ENCODE results near the gene KRTAP3-3.

Gene KRTAP3-3

DNA sequence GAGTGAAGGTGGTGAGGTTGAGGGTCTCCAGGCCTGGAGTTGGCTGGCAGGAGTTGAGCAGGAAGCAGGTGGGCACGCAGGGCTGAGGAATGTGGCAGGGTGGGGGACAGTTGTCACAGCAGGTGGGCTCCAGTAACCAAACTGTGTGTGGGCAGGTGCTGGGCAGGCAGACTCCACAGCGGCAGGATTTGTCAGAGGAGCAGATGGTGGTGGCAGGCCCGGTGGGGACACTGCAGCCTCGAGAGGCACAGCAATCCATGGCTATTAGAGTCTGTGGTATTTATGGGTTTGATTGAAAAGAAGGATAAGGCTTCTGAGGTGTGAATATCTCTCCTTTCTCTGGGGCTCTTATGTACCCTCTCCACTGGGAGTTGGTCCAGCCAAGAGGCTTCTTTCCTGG, at the start of gene KRTAP3-3:
TSS of gene KRTAP3-3 (minus strand) at position 326 of the 400 bp plus-strand sequence. CDS start at position 259, 67 bp downstream.
- peak; percentile 25 for DNase-seq

DNA sequence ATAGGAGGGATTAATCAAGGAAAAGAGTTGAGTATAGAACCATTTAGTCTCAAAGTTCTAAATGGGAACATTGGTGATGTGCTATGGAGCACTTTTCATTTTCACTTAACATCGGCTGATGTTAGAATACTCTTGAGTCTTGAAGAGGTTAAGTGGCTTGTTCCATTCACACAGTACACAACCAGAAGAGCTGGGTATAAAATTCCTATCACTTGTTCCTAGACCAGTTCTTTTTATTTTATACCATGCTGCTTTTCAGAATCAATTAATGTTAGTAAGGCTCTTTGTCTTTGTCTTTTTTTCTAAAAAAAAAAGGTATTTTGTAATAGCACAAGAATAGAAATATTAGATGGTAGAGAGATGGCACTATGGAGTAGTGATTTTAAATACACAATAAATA, 49.0 kb upstream of the KRTAP3-3 start:
- DNase-seq, result no peak

DNA sequence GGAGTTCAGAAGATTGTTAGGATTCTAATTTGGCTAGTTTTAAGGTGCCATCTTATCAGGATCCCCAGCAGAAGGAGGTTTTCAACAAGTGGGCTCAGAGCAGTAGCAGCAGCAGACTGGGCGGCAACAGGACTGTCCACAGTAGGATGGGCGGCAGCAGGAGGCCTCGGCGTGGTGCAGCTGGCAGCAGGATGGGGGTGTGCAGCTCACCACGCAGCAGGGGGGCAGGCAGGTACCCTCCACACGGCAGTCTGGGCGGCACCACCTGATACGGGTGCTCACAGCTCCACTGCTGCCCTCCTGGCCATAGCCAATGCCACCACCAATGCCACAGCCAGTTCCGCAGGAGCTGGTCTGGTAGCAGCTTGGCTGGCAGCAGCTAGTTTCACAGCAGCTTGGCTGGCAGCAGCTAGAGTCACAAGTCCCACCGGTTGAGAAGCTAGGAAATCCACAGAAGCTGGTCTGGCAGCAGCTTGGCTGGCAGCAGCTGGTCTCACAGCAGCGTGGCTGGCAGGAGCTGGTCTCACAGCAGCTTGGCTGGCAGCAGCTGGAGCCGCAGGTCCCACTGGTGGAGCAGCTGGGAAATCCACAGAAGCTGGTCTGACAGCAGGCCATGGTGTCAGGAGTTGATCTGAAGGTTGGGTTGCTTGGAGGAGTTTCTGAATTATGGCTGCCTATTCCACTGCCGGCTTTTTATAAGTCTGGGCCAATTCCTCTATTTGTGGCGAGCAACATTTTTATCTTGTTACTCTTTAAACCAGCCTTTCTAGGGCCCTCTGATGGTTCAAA, 47.0 kb upstream of the KRTAP3-3 start, which contains the start of gene KRTAP1-1:
TSS of gene KRTAP1-1 (minus strand) at position 668 of the 789 bp plus-strand sequence. CDS start at position 615, 53 bp downstream.
- peak; percentile 73 for DNase-seq

DNA sequence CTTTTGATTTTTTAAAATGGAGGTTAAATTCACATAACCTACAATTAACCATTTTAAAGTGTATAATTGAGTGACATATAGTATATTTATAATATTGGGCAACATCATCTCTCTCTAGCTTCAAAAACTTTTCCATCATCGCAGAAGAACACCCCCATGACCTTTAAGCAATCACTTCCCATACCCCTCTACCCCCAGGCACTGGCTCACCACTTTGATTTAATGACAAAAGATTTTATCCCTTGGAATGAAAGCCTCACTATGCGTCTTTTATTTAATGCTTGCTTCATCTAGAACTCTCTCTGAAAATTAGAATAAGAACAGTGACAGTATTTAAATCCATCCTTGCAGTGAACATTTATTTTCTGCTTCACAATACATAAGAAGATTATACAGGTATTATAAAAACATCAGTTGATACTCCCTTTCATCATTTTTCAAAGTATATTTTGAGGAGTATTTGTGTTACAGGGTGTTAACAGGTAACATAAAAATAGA, 43.9 kb upstream of the KRTAP3-3 start:
- no peak for DNase-seq

- DNase-seq, result peak; percentile 56
These were observed 40.5 kb upstream of the KRTAP3-3 start, which contains the start of gene KRTAP1-3 for GRCh38 chr17:41034346-41034935. Gene KRTAP1-3, minus strand, starts transcription at chr17:41034874. Its CDS starts 53 bp downstream, at chr17:41034821.

DNA sequence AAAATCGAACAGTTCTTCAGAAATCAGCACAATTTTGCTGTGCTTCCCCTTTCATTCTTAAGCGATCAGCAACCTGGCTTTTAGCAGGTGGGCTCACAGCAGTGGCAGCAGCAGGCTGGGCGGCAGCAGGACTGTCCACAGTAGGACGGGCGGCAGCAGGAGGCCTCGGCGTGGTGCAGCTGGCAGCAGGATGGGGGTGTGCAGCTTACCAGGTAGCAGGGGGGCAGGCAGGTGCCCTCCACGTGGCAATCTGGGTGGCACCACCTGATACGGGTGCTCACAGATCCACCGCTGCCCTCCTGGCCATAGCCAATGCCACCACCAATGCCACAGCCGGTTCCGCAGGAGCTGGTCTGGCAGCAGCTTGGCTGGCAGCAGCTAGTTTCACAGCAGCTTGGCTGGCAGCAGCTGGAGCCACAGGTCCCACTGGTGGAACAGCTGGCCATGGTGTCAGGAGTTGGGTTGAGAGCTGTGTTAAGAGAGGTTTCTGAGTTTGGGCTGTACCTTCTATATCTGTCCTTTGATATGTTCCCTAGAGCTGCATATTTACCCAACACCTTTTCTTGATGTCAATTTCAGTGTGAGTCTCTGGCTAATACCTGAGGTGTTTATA, 35.8 kb upstream of the KRTAP3-3 start, which contains the start of gene KRTAP1-4:
TSS of gene KRTAP1-4 (minus strand) at position 563 of the 613 bp plus-strand sequence. CDS start at position 446, 117 bp downstream.
- no peak for DNase-seq

DNA sequence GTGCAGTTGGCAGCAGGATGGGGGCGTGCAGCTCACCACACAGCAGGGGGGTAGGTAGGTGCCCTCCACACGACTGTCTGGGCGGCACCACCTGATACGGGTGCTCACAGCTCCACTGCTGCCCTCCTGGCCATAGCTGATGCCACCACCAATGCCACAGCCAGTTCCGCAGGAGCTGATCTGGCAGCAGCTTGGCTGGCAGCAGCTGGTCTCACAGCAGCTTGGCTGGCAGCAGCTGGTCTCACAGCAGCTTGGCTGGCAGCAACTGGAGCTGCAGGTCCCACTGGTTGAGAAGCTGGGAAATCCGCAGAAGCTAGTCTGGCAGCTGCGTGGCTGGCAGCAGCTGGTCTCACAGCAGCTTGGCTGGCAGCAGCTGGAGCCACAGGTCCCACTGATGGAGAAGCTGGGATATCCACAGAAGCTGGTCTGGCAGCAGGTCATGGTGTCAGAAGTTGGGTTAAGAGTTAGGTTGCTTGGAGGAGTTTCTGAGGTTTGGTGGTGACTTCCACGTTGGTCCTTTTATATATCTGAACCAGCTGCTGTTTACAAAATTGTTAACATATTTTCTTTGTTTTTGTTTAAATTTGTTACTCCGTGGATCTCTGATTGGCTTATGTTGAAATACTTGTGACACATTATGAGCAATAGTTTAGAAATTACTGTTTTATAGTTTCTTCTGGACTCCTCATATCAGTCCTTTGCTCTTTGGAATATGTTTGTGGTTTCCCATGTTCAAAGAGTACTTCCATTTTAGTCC, 32.9 kb upstream of the KRTAP3-3 start, which contains the start of gene KRTAP1-5:
TSS of gene KRTAP1-5 (minus strand) at position 494 of the 757 bp plus-strand sequence. CDS start at position 441, 53 bp downstream.
- peak; percentile 57 for DNase-seq

DNA sequence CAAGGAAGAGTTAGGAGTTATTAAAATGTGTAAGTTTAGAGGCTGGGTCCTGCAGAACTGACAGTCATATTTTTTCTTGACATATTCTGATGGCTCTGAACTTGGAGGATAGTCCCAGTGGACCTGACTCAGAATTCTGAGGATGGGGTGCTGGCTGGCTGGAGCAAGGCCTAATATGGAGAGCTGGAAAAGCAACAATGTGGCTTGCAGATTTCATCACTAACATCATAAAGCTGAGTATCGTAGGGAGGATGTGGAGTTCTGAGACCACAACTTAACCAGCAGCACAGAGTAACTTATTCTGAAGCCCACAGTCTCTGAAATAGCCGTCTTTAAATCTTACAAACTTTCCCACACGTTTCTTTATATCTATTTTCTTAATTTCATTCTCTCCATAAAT, 30.7 kb upstream of the KRTAP3-3 start:
- DNase-seq, result no peak

DNA sequence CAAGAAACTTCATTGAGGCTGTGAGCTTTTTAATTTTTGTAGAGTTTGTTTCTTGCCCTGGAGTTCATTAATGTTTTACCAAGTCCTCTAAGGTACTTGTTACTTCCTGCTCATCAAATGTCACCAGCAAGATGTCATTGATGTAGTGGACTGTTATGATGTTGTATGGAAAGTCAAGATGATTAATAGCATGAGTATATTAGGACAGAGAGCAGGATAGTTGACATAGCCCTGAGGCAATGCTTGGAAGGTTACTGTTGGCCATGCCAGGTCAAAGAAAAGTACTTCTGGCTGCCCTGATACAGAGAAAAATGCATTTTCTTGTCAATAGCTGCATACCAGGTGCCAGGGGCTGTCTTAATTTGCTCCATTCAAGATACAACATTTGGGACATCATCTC, 26.4 kb upstream of the KRTAP3-3 start:
- no peak for DNase-seq

- DNase-seq, result no peak
These were observed 25.5 kb upstream of the KRTAP3-3 start for GRCh38 chr17:41019415-41019814.

GRCh38 chr17:41018541-41018940, 24.6 kb upstream of the KRTAP3-3 start:
- DNase-seq, result no peak

DNA sequence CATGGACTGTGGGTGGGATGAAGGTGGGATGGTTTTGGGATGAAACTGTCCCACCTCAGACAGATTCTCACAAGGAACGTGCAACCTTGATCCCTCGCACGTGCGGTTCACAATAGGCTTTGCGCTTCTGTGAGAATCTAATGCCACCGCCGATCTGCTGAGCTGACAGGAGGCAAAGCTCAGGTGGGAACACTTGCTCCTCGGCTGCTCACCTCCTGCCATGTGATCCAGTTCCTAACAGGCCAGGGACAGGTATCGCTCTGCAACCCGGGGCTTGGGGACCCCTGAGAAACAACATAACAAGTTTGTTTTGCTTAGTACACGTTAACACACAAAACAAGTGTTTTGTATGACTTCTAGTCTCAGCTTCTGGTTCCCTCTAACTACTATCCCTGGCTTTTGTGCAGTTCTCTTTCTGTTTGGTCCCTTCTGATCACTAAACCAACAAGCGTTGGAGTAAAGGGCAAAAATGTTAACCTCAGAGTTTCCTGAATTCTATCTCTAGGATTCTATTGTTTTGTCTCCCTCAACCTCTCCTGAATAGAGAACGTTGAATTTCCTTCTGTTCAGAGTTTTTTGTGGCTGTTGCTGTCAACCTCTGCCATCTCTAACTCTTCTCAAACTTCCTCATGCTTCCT, 22.7 kb upstream of the KRTAP3-3 start:
- no peak for DNase-seq

DNA sequence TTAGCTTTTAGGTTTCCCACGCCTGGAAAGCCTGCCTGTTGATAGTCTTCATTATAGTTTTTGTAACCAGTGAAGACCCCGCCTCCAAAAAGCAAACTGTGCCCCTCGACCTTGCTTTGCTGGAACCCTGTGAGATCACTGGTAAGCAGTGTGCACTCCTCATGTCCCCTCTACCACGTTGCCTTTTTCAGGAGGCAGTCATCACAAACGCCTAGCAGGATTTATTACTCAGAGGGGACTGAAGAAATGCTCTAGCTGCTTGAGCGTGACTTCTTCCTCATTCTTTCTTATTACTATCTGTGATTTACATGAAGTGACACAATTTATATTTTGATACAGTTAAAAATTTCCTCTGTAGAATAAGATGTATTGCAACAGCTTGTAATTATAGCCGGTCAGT, 21.5 kb upstream of the KRTAP3-3 start:
- DNase-seq, result no peak

GRCh38 chr17:41013606-41014005, 19.6 kb upstream of the KRTAP3-3 start:
- DNase-seq, result peak; percentile 20

- DNase-seq, result no peak
These were observed 19.2 kb upstream of the KRTAP3-3 start for GRCh38 chr17:41013181-41013580.

DNA sequence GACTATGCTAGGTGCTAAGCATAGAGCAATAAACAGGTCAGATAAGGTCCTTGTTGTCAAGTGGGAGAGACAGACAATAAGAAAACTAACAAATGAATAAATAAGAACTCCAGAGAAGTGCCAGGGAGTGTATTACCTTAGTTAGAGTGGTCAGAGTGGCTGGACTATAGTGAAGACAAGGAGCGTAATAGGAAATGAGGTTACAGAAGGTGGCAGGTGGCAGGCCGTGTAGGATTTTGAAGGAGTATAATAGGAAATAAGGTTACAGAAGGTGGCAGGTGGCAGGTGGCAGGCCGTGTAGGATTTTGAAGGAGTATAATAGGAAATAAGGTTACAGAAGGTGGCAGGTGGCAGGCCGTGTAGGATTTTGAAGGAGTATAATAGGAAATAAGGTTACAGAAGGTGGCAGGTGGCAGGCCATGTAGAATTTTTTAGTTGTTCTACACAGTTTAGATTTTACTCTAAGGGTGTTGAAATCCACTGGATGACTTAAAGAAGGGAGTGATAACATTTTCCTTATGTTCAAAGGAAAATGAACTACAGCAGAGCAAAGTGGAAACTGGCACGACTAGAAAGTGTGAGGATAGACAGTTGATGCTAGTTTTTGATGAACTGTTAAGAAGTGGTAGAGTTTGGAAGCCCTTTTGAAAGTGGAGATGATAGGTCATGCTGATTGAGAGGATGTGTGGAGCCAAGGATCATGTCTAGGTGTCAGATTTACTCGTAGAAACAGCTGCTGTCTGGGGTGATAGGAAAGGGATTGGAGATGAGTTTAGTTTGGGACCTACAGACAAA, 18.6 kb upstream of the KRTAP3-3 start:
- no peak for DNase-seq

DNA sequence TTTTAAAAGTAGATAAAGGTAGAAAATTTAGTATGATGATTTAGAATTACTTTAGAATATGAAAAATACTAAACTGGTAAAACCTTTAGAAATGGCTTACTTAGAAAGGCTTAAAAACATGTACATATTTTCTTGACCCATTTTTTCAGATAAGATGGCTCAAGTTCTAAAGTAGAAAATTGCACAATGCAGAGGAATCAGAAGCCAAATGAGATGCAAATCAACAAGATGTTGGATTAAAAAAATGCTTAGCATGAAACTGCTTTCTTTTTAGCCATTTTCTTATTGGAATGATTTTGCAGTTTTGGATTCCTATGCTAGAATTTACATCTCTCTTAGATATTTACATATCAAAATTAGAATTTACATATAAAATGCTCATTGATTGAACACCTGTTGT, 16.5 kb upstream of the KRTAP3-3 start:
- no peak for DNase-seq

DNA sequence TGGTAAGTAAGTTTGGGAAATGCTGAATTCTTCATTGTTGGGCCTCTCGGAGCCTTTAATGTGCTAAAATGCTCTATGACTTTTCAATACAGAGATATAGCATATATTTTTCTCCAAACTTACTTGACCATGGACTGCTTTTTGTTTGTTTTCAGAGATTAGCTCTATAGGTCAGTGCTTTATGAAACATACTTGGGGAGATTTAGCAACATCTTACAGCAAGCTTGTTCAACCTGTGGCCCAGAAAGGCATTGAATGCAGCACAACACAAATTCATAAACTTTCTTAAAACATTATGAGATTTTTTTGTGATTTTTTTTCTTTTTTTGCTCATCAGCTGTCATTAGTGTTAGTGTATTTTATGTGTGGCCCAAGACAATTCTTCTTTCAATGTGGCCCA, 16.0 kb upstream of the KRTAP3-3 start:
- DNase-seq, result no peak

- DNase-seq, result no peak
These were observed 15.4 kb upstream of the KRTAP3-3 start for GRCh38 chr17:41009301-41009760.

GRCh38 chr17:41008811-41009210, 14.8 kb upstream of the KRTAP3-3 start, which contains the start of gene KRTAP3-1:
Gene KRTAP3-1, minus strand, starts transcription at chr17:41009128. Its CDS starts 54 bp downstream, at chr17:41009074.
- DNase-seq, result no peak

DNA sequence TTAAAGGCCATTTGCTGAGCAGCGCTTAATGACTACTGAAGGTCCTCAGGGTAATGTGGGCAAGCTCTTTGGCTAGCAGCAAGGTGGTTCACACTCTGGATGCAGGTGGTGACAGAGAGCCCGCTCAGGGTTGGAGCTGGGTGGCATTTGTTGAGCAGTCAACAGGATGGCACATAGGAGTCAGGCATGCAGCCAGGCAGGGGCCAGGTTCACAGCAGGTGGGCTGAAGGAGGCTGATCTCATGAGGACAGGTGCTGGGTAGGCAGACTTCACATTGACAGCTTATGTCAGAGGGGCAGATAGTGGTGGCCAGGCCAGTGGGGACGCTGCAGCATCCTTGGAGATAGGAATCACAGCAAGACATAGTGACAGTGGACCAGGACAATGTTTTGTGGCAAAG, 10.4 kb upstream of the KRTAP3-3 start:
- no peak for DNase-seq
